Placental epithelial cell (primary cell): ENCODE results near the gene MEIG1. TPM values are rescaled to one million over a fixed set of nuclear protein-coding genes. Genes with fewer than 3 reads are reported as not detected.

Experiments used
- total RNA-seq: library from RNA; depleted of rRNA; stranded (reverse); fragments of >200 nt; gene quantifications from 2 replicates; pipeline ENCODE4 v1.2.3, GENCODE V29; 2012

MEIG1 gene, protein sequence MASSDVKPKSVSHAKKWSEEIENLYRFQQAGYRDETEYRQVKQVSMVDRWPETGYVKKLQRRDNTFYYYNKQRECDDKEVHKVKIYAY
- not detected in 2 replicates for total RNA-seq

DNA sequence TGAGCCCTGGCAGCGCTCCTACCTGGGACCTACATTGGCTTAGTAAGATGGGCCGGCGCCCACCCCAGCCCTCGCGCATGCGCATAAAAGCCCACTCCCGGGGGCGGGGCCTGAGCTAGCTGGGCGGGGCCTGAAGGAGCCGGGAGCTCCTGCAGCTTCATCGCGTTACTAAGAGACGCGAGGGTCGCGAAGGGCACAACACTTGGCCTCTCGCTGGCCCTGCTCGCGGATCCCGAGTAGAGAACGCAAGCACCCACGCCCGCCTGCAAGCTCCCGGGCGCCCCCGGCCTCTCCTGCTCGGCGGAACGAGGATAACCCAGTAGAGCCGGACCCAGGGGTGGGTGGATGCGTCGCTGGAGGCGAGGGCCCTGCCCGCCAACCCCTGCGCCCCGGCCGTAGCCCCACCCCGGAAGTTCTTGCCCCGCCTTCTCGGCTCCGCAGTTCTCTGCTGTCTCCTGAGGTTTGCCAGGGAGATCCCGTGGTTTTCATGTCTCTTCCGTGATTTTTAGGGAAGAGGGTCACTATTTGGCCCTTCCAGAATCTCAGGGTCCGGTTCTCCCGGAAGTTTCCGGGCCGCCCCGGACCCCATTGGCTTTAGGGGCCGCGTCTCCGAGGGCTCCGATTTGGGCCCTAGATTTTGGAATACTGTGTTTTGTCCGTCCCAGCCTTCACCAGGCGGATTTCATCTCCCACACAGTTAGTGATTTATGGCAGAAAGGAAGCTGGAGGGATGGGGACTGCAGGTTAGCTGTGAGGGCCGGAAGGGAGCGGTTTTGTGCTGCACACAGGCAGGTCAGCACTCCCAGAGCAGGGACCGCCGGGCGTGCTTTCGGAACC lies at the start of gene MEIG1:
Gene MEIG1, plus strand, starts transcription at position 168 of the 837 bp plus-strand sequence. CDS start 7,081 bp downstream, outside the sequence.

DNA sequence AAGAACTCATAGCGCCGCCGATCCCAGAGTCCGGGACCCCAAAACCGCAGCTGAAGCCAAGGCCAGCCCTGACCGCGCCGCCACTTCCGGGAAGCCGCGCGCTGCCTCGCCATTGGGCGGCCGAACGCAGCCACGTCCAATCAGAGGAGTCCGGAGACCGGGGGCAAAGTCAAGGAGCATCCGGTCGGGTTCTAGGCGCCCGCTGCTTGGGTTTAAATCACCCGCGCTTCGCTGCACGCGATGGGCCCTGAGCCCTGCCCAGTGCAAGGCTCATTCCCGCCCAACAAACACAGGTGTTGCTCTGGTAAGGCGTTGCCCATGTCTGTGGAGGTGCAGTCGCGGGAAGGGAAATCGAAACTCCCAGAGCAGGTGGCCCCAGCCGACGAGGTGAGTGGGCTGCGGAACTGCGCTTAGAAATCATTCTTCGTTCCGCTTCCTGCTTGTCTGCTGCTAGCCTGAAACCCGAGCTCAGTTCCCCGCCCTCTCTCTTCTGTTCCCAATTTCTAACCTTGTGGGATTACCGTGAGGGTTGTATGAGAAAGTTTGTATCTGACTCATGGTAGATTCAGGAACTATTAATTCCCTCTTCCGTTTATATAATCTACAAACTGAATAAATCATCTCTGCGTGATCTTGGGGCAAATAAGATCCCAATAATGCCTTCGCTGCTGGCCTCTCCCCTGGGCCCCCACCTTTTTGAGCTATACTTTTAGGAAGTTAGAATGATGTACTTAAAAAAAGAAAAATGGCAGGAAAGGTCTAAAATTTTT lies 5.0 kb upstream of the MEIG1 start, which contains the start of gene DCLRE1C:
Gene DCLRE1C, minus strand, starts transcription at position 96 of the 770 bp plus-strand sequence. Its CDS starts 86 bp downstream, at position 10.

Other genes starting within 250 kb of the MEIG1 start
- 37.2 and 82.4 TPM in 2 replicates for gene FAM107B, start 184.5 kb upstream of the MEIG1 start, total RNA-seq
- gene CDNF, start 121.4 kb upstream of the MEIG1 start, total RNA-seq: 2.0 and 2.7 TPM in 2 replicates
- gene HSPA14, start 121.1 kb upstream of the MEIG1 start, total RNA-seq: 5.5 and 11.3 TPM in 2 replicates
- 16.5 and 21.4 TPM in 2 replicates for gene MSANTD7, start 121.1 kb upstream of the MEIG1 start, total RNA-seq
- gene SUV39H2, start 80.5 kb upstream of the MEIG1 start, total RNA-seq: 8.6 and 13.8 TPM in 2 replicates
- gene DCLRE1C, start 5.3 kb upstream of the MEIG1 start, total RNA-seq: 8.7 and 9.8 TPM in 2 replicates
- not detected in 2 replicates for gene OLAH, start 84.6 kb downstream of the MEIG1 start, total RNA-seq
- under 0.01 and 0.98 TPM in 2 replicates for gene ACBD7, start 129.4 kb downstream of the MEIG1 start, total RNA-seq
- gene RPP38, start 138.0 kb downstream of the MEIG1 start, total RNA-seq: 13.3 and 15.8 TPM in 2 replicates
- gene NMT2, start 209.3 kb downstream of the MEIG1 start, total RNA-seq: 10.3 and 13.7 TPM in 2 replicates